MG63 (cell line): Measurements from ENCODE around the gene FAM53C. TPM values are rescaled to one million over a fixed set of nuclear protein-coding genes. Genes with fewer than 3 reads are reported as not detected.
"Not testable (repeated sequence)": the region's sequence is repeated elsewhere in the genome, so short reads cannot be mapped to it uniquely, and the experiment has no call there.

Source experiments
- DNase-seq: peaks from one replicate; pipeline ENCODE4 v3.0.0-alpha.2; 2020
- H3K27me3 ChIP-seq: fragments of 250-450 bp; sonication (Bioruptor Pico); 2 replicates; pipeline ENCODE4 v1.5.1; 2020; ENCODE audit warnings: mild to moderate bottlenecking, moderate library complexity
- H3K36me3 ChIP-seq: fragments of 250-450 bp; sonication (Bioruptor Pico); 2 replicates; pipeline ENCODE4 v1.5.1; 2020; ENCODE audit warnings: mild to moderate bottlenecking, moderate library complexity
- H3K4me3 ChIP-seq: fragments of 250-450 bp; sonication (Bioruptor Pico); 2 replicates; pipeline ENCODE4 v1.5.1; 2020; ENCODE audit warnings: mild to moderate bottlenecking, moderate library complexity
- H3K9me3 ChIP-seq: fragments of 250-450 bp; sonication (Bioruptor Pico); 2 replicates; pipeline ENCODE4 v1.5.1; 2020; ENCODE audit warnings: mild to moderate bottlenecking, moderate library complexity
- total RNA-seq: library from RNA; depleted of rRNA; stranded (reverse); fragments of >200 nt; shearing (Covaris generic); gene quantifications from 2 replicates; pipeline ENCODE4 v1.2.3, GENCODE V29; 2014; ENCODE audit warnings: low replicate concordance; rRNA removed

Gene FAM53C
- total RNA-seq: 34.5 and 76.2 TPM in 2 replicates

- Histone ChIP-seq H3K4me3 (peak within 1 kb of the TSS; percentile 99), H3K27me3 (no peaks in the 10 kb centered on the region), H3K36me3 (peaks cover 36% of the 10 kb centered on the region), H3K9me3 (no peaks in the 10 kb centered on the region)
- peak; percentile 92 for DNase-seq
These were observed at the start of gene FAM53C for GRCh38 chr5:138337685-138338410. FAM53C (plus strand) TSS chr5:138338266; CDS start chr5:138341336, 3,070 bp downstream.

DNA sequence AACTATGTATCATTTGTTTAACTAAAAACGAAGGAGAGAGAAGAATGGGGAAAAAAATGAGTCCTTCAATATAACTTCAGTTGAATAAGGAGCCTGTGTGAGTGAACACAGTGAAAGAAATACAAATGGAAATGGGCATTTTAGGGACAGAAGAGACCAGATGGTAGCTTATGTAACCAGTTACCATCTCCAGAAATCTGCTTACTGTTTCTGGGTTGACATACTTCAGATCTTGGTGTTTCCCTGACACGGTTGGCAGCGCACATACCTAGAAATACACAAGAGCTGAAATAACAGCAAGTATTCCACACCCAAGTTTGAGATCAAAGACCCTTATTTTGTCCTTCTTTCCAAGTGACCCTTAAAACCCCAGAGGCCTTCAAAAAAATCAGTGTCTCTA, 48.8 kb upstream of the FAM53C start:
- H3K36me3 ChIP-seq: no peaks in the 10 kb centered on the region; the same call in 1 of the 2 replicates
- no peak overlapping the region for H3K4me3 ChIP-seq
- no peaks in the 10 kb centered on the region for H3K9me3 ChIP-seq
- no peak for DNase-seq
- H3K27me3 ChIP-seq: no peaks in the 10 kb centered on the region

GRCh38 chr5:138303372-138303771, 34.7 kb upstream of the FAM53C start:
- Histone ChIP-seq H3K27me3 (no peaks in the 10 kb centered on the region), H3K4me3 (no peak overlapping the region), H3K9me3 (peaks cover 3% of the 10 kb centered on the region; the same call in 1 of the 2 replicates), H3K36me3 (no peaks in the 10 kb centered on the region; the same call in 1 of the 2 replicates)
- DNase-seq: peak; percentile 22

- Histone ChIP-seq H3K36me3 (peaks cover 3% of the 10 kb centered on the region), H3K9me3 (no peaks in the 10 kb centered on the region), H3K4me3 (no peak overlapping the region), H3K27me3 (no peaks in the 10 kb centered on the region)
- no peak for DNase-seq
These were observed 32.3 kb upstream of the FAM53C start for GRCh38 chr5:138305797-138306196.

GRCh38 chr5:138315751-138316278, 22.3 kb upstream of the FAM53C start:
- Histone ChIP-seq H3K27me3 (no peaks in the 10 kb centered on the region), H3K4me3 (no peak overlapping the region), H3K9me3 (no peaks in the 10 kb centered on the region), H3K36me3 (peaks cover 15% of the 10 kb centered on the region)
- no peak for DNase-seq

DNA sequence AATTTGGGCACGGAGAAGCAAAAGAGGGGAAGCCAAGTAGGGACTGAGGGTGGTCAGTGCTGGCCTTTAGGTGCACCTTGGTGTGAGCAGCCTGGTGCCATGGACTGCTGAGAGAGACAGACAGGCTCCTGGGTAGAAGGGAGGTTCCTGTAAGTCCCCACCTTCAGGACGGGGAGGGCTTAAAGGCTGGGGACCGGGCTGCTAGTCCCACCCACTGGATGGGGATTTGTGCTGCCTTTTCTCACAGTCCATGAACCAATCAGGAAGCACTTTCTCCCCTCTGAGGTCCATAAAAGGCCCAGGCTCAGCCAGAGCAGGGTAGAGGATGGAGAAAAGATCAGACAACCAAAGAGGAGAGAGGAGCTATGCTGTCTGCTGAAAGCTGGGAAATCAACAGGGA, 21.7 kb upstream of the FAM53C start:
- peaks cover 15% of the 10 kb centered on the region for H3K36me3 ChIP-seq
- H3K27me3 ChIP-seq: no peaks in the 10 kb centered on the region
- no peak overlapping the region for H3K4me3 ChIP-seq
- no peak for DNase-seq
- H3K9me3 ChIP-seq: no peaks in the 10 kb centered on the region

DNA sequence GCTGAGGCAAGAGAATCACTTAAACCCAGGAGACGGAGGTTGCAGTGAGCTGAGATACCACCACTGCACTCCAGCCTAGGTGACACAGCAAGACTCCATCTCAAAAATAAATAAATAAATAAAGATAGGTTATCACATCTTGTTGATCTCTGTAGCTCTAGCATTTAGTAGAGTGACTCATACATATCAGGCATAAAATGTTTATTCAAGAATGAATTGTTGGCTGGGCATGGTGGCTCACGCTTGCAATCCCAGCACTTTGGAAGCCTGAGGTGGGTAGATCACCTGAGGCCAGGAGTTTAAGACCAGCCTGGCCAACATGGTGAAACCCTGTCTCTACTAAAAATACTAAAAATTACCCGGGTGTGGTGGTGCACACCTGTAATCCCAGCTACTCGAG, 19.9 kb upstream of the FAM53C start:
- DNase-seq, H3K4me3 ChIP-seq, H3K27me3 ChIP-seq, H3K9me3 ChIP-seq: not testable (repeated sequence)
- H3K36me3 ChIP-seq: peaks cover 15% of the 10 kb centered on the region

DNA sequence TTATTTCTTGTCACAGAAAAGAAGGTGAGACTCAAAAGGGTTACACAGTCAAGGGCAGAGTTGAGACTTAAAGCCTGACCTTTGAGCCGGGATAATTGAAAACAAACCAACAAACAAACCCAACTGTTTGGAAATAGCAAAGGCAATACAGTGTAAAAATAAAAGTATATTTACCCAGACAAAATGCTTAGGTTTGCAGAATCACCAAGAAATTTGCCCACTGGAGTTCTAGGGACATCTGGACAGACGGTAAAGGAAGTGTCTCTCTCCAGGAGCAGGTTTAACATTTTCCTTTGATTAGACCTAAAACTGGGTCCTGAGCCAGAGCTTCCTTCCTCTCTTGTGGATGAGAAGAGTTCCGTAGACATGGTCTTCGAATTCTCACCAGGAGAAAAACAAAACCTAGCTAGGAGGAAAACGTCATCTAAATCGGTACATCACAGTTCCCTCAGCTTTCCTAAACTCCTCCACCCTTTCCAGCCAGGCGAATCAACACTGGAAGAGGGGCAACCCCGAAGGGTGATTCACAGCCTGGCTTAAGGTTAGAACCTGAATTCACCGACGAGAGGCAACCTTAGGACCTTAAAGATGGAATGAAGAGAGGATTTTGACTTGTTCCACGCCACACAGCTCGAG, 7.1 kb upstream of the FAM53C start:
- no peaks in the 10 kb centered on the region for H3K27me3 ChIP-seq
- peak; percentile 48 for DNase-seq
- no peaks in the 10 kb centered on the region for H3K9me3 ChIP-seq
- H3K36me3 ChIP-seq: peaks cover 11% of the 10 kb centered on the region
- peak overlapping the region; percentile 68 for H3K4me3 ChIP-seq

GRCh38 chr5:138331449-138332368, 6.4 kb upstream of the FAM53C start, which contains the start of gene CDC25C:
CDC25C (minus strand) TSS chr5:138331804; CDS start chr5:138331180, 624 bp downstream.
- Histone ChIP-seq H3K27me3 (no peaks in the 10 kb centered on the region), H3K36me3 (peaks cover 11% of the 10 kb centered on the region), H3K4me3 (peak within 1 kb of the TSS; percentile 68)

DNA sequence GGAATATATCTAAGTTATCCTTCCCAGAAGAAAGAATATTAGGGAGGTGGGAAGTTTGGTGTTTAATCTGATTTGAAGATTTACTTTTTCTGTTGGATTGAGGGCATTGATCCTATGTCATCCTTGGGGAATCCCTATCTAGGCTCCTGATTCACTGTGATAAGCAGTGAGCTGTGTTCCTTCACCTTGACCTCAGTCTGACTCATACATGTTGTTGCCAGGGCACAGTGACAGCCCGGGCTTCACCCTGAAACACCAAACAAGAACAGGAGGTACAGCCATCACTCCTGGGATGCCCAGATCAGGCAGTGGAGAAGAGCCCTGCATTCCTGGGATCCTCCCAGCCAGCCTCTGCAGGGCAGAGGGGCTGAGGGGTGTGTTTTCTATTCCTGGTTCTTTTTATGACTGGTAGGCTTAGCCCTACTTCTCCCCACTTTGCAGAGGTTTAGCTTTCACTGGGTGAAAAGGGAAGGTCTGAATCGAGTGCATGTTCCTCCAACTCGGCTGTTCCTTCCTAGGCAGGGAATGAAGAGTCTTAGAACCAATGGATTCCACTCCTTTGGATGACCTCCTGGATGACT, 3.1 kb upstream of the FAM53C start:
- DNase-seq: peak; percentile 37
- H3K27me3 ChIP-seq: no peaks in the 10 kb centered on the region
- no peaks in the 10 kb centered on the region for H3K9me3 ChIP-seq
- no peak overlapping the region for H3K4me3 ChIP-seq
- peaks cover 9% of the 10 kb centered on the region; the same call in 1 of the 2 replicates for H3K36me3 ChIP-seq

More at GRCh38 chr5:138331449-138332368, 6.4 kb upstream of the FAM53C start, which contains the start of gene CDC25C:
- no peaks in the 10 kb centered on the region for H3K9me3 ChIP-seq
- DNase-seq: peak; percentile 100

- Histone ChIP-seq H3K9me3 (no peaks in the 10 kb centered on the region), H3K36me3 (peaks cover 29% of the 10 kb centered on the region), H3K27me3 (no peaks in the 10 kb centered on the region), H3K4me3 (peak overlapping the region; percentile 99)
- DNase-seq: peak; percentile 82
These were observed 948 bp upstream of the FAM53C start for GRCh38 chr5:138336952-138337684.

DNA sequence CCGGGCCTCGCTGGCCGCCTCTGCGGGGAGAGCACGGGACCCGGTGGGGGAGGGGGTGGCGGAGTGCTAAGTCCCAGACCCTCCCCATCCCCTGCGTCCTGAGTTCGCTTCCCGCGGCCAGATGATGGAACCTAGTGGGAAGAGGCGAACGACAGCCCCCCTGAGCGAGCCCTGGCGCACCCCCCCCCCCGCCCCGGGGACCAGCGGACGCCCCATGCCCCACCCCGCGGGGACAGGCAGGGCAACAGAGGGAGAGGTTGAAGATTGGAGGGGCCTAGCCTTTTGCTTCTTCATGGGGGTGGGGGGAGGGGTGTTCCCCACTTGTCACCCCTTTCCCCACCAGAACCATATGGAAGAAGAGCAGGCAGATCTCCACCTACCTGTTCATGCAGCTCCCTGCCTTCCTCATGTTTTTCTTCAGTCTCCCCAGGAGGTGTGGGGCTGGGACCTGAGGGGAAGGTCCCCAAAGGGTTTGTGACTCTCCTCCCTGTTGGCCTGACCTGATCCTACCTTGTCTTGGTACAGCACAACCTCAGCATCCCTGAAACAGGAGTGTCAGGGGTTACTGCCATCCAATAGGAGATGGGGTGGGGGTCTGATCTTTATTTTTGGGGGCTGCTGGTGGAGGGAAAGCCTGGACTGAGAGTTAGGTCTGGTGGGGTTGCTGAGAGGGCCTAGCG, 485 bp downstream of the FAM53C start:
- H3K9me3 ChIP-seq: no peaks in the 10 kb centered on the region
- H3K4me3 ChIP-seq: peak overlapping the region; percentile 99
- H3K27me3 ChIP-seq: no peaks in the 10 kb centered on the region
- peaks cover 43% of the 10 kb centered on the region for H3K36me3 ChIP-seq
- no peak for DNase-seq

DNA sequence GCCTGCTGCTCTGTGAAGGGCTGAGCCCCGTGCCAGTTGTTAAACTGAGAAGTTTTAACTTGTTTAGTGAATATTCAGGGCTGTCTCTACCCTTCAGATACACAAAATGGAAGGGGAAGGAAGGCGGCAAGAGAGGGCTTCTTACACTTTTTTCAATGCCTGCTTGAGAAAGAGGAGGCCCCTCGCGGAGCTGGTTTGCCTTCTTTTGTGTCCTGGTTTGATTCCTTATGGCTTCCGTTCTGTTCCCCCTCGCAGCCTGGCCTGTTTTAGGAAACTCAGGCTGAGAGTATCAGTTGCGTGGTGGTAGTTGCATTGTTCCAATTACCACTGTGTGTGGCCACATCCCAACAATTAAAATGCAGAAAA, 1.0 kb downstream of the FAM53C start:
- Histone ChIP-seq H3K4me3 (peak overlapping the region; percentile 99), H3K27me3 (no peaks in the 10 kb centered on the region), H3K36me3 (peaks cover 49% of the 10 kb centered on the region), H3K9me3 (no peaks in the 10 kb centered on the region)
- no peak for DNase-seq

- H3K27me3 ChIP-seq: no peaks in the 10 kb centered on the region
- H3K36me3 ChIP-seq: peaks cover 53% of the 10 kb centered on the region
- no peak for DNase-seq
These were observed 1.4 kb downstream of the FAM53C start for GRCh38 chr5:138339464-138339863.

DNA sequence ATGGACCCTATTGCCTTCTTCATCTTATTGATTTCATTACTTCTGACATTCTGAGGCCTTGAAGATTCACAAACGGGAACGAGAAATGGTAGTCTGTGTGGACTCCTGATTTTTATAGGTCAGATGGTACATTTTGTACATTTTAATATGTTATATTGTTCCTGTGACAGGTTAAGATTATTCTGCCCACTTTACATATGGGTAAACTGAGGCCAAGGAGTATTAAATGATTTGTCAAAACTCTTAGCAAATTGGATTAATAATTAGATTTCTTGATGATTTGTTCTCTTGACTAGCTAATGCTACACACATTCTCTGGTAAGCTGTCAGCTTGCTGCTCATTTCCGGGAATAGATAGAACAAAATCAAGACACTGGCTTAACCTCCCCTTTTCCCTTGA, 1.9 kb downstream of the FAM53C start:
- no peaks in the 10 kb centered on the region for H3K27me3 ChIP-seq
- no peaks in the 10 kb centered on the region for H3K9me3 ChIP-seq
- peaks cover 58% of the 10 kb centered on the region for H3K36me3 ChIP-seq
- H3K4me3 ChIP-seq: peak overlapping the region; percentile 99; the same call in 1 of the 2 replicates
- DNase-seq: no peak

More at GRCh38 chr5:138339464-138339863, 1.4 kb downstream of the FAM53C start:
- no peaks in the 10 kb centered on the region for H3K9me3 ChIP-seq
- H3K4me3 ChIP-seq: peak overlapping the region; percentile 99
